Gastrocnemius medialis (tissue), 4 donors: ENCODE measurements around the gene LETMD1. TPM values are rescaled to one million over a fixed set of nuclear protein-coding genes. Genes with fewer than 3 reads are reported as not detected.

Experiments
- ATAC-seq, 2 donors: fragments of 150-250 bp; one replicate each; pipeline ENCODE4 v1.9.1; 2016
- DNase-seq, 2 donors: peaks; one replicate each; pipeline ENCODE4 v3.0.0-alpha.2; 2019
- H3K27ac ChIP-seq, 4 donors: fragments of 200-600 bp; sonication (generic); 1 replicate in 1 of 4; 2 replicates in 3 of 4; pipeline ENCODE4 v1.5.1; 2016 to 2018; ENCODE audit warnings: mild to moderate bottlenecking in 2 of 4, moderate library complexity in 1 of 4
- H3K27me3 ChIP-seq, 3 donors: fragments of 200-600 bp; sonication (generic) in 2 of 3; 1 replicate in 1 of 3; 2 replicates in 2 of 3; pipeline versions ENCODE4 v1.5.1 to v1.6.0; 2016 to 2019; ENCODE audit warnings: mild to moderate bottlenecking in 1 of 3, moderate library complexity in 1 of 3
- H3K36me3 ChIP-seq, 2 donors: fragments of 200-600 bp; sonication (generic) in 1 of 2; one replicate each; pipeline ENCODE4 v1.5.1; 2017 to 2018
- H3K4me1 ChIP-seq, 2 donors: fragments of 200-600 bp; sonication (generic) in 1 of 2; one replicate each; pipeline ENCODE4 v1.5.1; 2016 to 2017; ENCODE audit warnings: mild to moderate bottlenecking in 2 of 2
- H3K4me3 ChIP-seq, 4 donors: fragments of 200-600 bp; sonication (generic) in 3 of 4; 1 replicate in 1 of 4; 2 replicates in 3 of 4; pipeline ENCODE4 v1.5.1; 2016 to 2019; ENCODE audit warnings: mild to moderate bottlenecking in 2 of 4
- H3K9me3 ChIP-seq, 3 donors: fragments of 200-600 bp; sonication (generic) in 2 of 3; 1 replicate in 1 of 3; 2 replicates in 2 of 3; pipeline ENCODE4 v1.5.1; 2016 to 2019
- CTCF ChIP-seq, 5 experiments: fragments of 450-650 bp in 3 of 5; fragments of 200-600 bp in 2 of 5; sonication (generic) in 2 of 5; IDR thresholded peaks in 4 of 5; conservative IDR thresholded peaks in 1 of 5; 1 replicate in 4 of 5; 2 replicates in 1 of 5; pipeline ENCODE4 v1.5.1; 2016 to 2019; ENCODE audit warnings: antibody characterized with exemption in 5 of 5, mild to moderate bottlenecking in 3 of 5, moderate library complexity in 3 of 5
- POLR2A ChIP-seq, 2 donors: fragments of 450-650 bp; IDR thresholded peaks; one replicate each; pipeline ENCODE4 v1.6.1; 2017; ENCODE audit warnings: antibody characterized with exemption in 2 of 2, mild to moderate bottlenecking in 2 of 2, moderate library complexity in 2 of 2
- in situ Hi-C, 4 donors: fragments of 200-750 bp; cut with MboI; loops; one replicate each; pipeline versions ENCODE4 v1.15.0 to v1.8.0; 2017; ENCODE audit warnings: low sequenced_read_pairs in 4 of 4
- intact Hi-C: fragments of 100-400 bp; cut with DNase I; formaldehyde crosslinking; loops from one replicate; pipeline ENCODE4 v1.15.1; 2023; ENCODE audit warnings: low total_unique reads
- total RNA-seq, 4 donors: library from RNA; depleted of rRNA; stranded (reverse); fragments of >200 nt; gene quantifications; one replicate each; pipeline versions ENCODE4 v1.1.0 to v1.2.3, GENCODE V29; 2016

The LETMD1 gene
- total RNA-seq, 4 donors from 2014 or later = 22.5 to 42.4 (median 29.8) TPM

- Histone ChIP-seq H3K9me3 (no peaks in the 10 kb centered on the region), H3K4me1 (no peaks in the 10 kb centered on the region), H3K27me3 (no peaks in the 10 kb centered on the region), H3K27ac (no peak overlapping the region), H3K4me3 (no peak overlapping the region), H3K36me3 (no peaks in the 10 kb centered on the region)
- DNase-seq (no peak), ATAC-seq (no peak)
- intact Hi-C loops = no loop called here
- in situ Hi-C loops = no loop called here
- no peak for TF ChIP-seq POLR2A (IDR thresholded peaks at IDR 0.05)
- TF ChIP-seq CTCF (IDR thresholded peaks at IDR 0.05 in 4 of 5, conservative IDR thresholded peaks at IDR 0.05 in 1 of 5) = no peak
Measured at GRCh38 chr12:51033457-51034089, 14.6 kb upstream of the LETMD1 start.

DNA sequence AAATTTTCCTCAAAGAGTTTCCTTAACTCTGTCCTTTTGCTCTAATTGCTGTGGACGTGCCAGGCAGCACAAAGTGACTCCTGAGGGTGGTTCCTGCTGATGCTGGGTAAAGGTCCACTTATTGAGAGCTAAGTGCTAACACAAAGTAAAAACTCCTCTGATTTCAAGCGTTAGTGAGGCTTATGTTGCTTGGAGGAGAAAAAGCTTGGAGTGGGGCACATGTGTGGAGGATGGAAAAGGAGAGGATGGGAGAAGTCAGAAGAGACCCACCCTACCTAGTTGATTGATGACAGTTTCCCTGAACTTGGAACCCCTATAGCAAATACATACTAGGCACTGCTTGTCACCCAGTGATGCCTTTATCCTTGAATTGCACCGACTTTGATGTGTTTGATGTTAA, 11.8 kb upstream of the LETMD1 start:
- Histone ChIP-seq H3K9me3 (no peaks in the 10 kb centered on the region), H3K36me3 (no peaks in the 10 kb centered on the region), H3K4me1 (no peaks in the 10 kb centered on the region), H3K27ac (no peak overlapping the region), H3K4me3 (no peak overlapping the region), H3K27me3 (no peaks in the 10 kb centered on the region)
- ATAC-seq (no peak), DNase-seq (no peak)
- intact Hi-C loops (no loop called here), in situ Hi-C loops (no loop called here)
- TF ChIP-seq CTCF (IDR thresholded peaks at IDR 0.05 in 4 of 5, conservative IDR thresholded peaks at IDR 0.05 in 1 of 5) = no peak

GRCh38 chr12:51048661-51049251, 629 bp downstream of the LETMD1 start:
- in situ Hi-C loops = loop anchor here in 2 of 4 donors (10.0 kb wide), 1 partner anchor 296 kb away; the partner anchor contains the start of gene CELA1 (in 2 of the 2)
- no peaks in the 10 kb centered on the region for H3K9me3 ChIP-seq
- ATAC-seq = peak in 1 of 2 donors; percentile 9
- H3K27me3 ChIP-seq = no peaks in the 10 kb centered on the region
- intact Hi-C loops = loop anchor here (1.0 to 2.0 kb wide), 3 partner anchors 22 to 190 kb away; partner anchors contain the start of genes CSRNP2, DAZAP2 and SLC11A2
- H3K4me1 ChIP-seq = peaks cover 22 to 30% of the 10 kb centered on the region in 2 donors
- TF ChIP-seq CTCF (IDR thresholded peaks at IDR 0.05 in 4 of 5, conservative IDR thresholded peaks at IDR 0.05 in 1 of 5) = no peak
- no peak for TF ChIP-seq POLR2A (IDR thresholded peaks at IDR 0.05)
- peak overlapping the region; percentile 88 to 99 (median 98) for H3K27ac ChIP-seq
- H3K4me3 ChIP-seq = peak overlapping the region; percentile 79 to 95 (median 81)
- no peak for DNase-seq
- H3K36me3 ChIP-seq = peaks cover 0 to 34% of the 10 kb centered on the region in 2 donors

- Histone ChIP-seq H3K9me3 (no peaks in the 10 kb centered on the region), H3K4me1 (peaks cover 22 to 30% of the 10 kb centered on the region in 2 donors), H3K4me3 (peak overlapping the region; percentile 79 to 95 (median 81)), H3K36me3 (peaks cover 0 to 42% of the 10 kb centered on the region in 2 donors), H3K27ac (peak overlapping the region; percentile 88 to 99 (median 98)), H3K27me3 (no peaks in the 10 kb centered on the region)
- no peak for ATAC-seq
- in situ Hi-C loops = loop anchor here in 2 of 4 donors (10.0 kb wide), 1 partner anchor 295 kb away; the partner anchor contains the start of gene CELA1 (in 2 of the 2)
- no peak for TF ChIP-seq POLR2A (IDR thresholded peaks at IDR 0.05)
- TF ChIP-seq CTCF (IDR thresholded peaks at IDR 0.05 in 4 of 5, conservative IDR thresholded peaks at IDR 0.05 in 1 of 5) = no peak
- DNase-seq = no peak
- intact Hi-C loops = loop anchor here (2.0 kb wide), 1 partner anchor 23 kb away; the partner anchor contains the start of gene SLC11A2
Measured at GRCh38 chr12:51049525-51049924, 1.4 kb downstream of the LETMD1 start.
